GM12873 (cell line): ENCODE data around the gene CREG2.

Source experiments
- TF ChIP-seq, protein P1 (sequence below): IDR thresholded peaks from 2 replicates; pipeline ENCODE4 v1.5.1; 2012; ENCODE audit warnings: low read depth, mild to moderate bottlenecking, moderate library complexity, low read length, control low read depth; ENCODE audit not compliant: insufficient read depth; ENCODE audit errors: missing control alignments

Gene CREG2

DNA sequence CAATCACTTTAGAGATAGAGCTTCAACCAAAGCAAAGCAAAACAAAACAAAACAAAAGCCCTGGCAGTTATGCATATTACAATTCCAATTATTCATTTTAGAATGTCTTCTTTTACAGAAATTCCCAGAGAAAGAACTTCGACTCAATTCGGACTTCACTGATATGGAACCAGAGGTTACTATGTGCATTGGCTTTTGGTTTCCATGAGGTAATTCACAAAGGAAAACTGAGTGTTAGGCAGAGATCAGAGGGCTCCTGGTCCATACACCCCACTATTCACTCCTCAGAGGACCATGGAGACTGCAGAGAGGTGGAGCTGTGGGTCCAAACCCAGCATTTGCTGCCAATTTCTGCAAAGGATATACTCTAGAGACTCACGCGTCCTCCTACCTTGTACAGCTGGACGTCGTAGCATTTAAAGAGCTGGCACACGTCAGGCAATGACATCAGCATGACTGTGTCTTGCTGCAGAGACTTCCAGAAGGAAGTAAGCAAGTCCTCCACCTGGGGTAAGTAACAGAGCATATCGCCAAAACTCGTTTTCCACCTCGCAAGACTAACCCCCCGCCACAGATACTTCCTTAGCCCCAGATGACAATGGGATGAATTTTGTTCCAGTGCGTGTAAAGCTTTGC is 31.3 kb upstream of the CREG2 start:
- TF ChIP-seq, protein P1, sequence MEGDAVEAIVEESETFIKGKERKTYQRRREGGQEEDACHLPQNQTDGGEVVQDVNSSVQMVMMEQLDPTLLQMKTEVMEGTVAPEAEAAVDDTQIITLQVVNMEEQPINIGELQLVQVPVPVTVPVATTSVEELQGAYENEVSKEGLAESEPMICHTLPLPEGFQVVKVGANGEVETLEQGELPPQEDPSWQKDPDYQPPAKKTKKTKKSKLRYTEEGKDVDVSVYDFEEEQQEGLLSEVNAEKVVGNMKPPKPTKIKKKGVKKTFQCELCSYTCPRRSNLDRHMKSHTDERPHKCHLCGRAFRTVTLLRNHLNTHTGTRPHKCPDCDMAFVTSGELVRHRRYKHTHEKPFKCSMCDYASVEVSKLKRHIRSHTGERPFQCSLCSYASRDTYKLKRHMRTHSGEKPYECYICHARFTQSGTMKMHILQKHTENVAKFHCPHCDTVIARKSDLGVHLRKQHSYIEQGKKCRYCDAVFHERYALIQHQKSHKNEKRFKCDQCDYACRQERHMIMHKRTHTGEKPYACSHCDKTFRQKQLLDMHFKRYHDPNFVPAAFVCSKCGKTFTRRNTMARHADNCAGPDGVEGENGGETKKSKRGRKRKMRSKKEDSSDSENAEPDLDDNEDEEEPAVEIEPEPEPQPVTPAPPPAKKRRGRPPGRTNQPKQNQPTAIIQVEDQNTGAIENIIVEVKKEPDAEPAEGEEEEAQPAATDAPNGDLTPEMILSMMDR, result no peak

DNA sequence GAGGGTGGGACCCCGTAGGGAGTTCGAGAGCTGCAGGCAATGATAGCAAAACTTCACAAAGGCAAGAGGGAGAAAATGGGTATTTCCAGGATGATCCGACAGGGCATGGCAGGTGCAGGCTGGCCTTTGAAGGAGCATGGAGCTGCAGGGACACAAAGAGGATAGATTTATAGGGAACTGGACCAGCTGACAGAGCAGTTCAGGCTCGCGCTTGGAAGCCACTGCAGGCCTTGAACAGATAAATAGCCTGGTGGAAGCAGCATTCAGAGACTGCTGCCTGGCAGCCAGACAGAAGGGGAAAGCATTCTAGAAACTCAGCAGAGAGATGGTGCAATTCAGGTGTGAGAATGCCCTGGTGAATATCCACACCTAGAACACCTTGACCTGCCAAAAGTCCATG is 29.3 kb upstream of the CREG2 start:
- TF ChIP-seq, protein P1, result no peak

DNA sequence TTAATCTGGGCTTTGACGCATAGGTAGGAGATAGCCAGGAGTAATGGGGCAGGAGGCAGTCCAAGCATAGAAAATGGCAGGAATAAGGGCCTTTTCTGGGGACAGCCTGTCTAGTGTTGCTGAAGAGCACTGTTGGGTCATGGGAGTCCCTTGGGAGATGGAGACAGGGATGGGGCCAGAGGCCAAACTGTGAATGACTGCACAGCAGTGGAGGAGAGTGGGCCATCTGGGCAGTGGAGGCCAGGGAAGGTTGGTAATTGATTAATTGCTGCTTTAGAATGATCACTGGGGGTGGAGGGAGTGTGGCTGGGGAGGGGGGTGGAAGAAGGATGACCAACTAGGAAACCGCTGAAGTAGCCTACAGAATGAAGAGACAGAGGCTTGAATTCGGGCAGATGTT is 28.6 kb upstream of the CREG2 start:
- TF ChIP-seq, protein P1, result no peak

DNA sequence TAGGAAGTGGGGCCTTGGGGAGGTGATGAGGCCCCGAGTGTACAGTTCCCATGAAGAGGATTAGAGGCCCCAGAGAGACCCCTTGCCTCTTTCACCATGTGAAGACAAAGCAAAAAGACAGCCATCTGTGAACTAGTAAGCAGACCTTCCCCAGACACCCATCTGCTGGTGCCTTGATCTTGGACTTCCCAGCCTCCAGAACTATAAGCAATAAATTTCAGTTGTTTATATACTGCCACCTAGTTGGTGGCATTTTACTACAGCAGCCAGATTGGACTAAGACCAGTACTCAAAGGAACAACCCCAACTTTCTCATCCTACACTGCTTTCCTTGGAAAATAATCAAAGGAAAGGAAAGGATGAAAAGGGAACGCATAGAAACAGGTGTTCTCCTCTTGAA is 27.9 kb upstream of the CREG2 start:
- TF ChIP-seq, protein P1, result no peak

DNA sequence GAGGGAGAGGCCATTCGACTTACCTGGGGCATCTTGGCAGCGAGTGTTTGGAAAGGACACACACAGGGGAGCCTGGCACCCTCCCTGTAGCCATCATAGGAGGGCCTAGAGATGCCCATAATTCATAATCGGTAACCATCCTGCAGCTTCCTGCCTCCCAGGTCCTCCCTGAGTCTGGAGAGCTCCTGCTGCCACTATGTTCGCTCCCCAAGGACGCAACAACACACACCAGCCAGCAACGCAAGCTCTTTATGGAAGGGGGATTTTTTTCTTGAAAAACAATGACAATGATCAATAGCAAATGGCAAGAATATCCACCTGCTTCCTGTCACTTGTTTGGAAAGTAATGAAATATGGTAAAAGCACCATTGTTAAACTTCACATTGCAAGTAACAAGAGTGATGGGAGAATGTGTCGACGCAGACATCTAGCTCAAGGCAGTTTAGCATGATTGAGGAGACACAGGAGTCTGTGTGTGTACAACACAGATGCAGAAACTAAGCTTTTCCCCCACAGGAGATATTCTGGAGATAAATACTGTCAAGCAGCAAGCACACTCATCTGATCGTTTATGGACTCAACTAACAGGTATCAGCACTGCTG is 24.9 kb upstream of the CREG2 start:
- TF ChIP-seq, protein P1, result no peak

DNA sequence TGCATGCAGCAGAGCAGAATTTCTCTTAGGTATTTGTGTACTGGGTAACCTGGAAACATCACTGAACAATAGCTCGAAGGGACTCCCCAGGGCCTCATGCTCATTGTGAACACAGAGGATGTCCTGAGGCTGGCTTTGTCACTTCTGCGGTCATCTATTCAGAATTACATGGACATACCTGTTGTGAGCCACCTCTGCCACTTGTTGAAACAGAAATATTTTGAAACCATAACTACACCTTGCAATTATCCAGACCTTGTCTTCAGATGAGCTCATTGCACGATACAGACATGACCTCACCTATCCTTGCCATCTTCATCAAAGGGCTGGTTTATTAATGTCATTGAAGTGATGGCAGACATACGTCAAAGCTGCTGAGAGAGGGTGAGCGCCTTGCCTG is 23.4 kb upstream of the CREG2 start:
- TF ChIP-seq, protein P1, result no peak

DNA sequence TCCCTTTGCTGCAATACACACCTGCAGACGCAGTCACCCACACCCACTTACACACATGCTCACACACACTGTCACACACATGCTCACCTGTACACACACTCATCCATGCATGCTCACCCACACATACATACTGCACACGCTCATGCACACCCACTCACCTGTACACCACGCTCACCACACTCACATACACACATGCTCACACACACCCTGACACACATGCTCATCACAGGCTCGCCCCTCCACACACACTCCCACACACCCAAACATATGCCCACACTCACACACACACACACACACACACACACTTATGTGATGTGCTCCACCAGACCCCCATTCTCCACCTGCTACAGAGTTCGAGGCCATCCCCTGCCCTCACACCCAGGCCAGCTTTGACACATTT is 22.8 kb upstream of the CREG2 start:
- TF ChIP-seq, protein P1, result no peak
